Tibial artery (tissue), 4 donors: ENCODE data around the gene CTNNA3.

ENCODE experiments used
- DNase-seq, 2 donors: peaks; one replicate each; pipeline ENCODE4 v3.0.0-alpha.2; 2019
- H3K27ac ChIP-seq, 2 donors: fragments of 200-600 bp; sonication (generic) in 1 of 2; 1 replicate in 1 of 2; 2 replicates in 1 of 2; pipeline ENCODE4 v1.5.1; 2018 to 2019; ENCODE audit warnings: mild to moderate bottlenecking in 1 of 2
- H3K27me3 ChIP-seq, 2 donors: fragments of 200-600 bp; sonication (generic) in 1 of 2; one replicate each; pipeline versions ENCODE4 v1.5.1 to v1.6.0; 2016 to 2019
- H3K36me3 ChIP-seq, 3 donors: fragments of 200-600 bp; sonication (generic) in 2 of 3; one replicate each; pipeline ENCODE4 v1.5.1; 2016 to 2019; ENCODE audit warnings: mild to moderate bottlenecking in 2 of 3
- H3K4me1 ChIP-seq, 4 donors: fragments of 200-600 bp; sonication (generic) in 2 of 4; 1 replicate in 3 of 4; 2 replicates in 1 of 4; pipeline ENCODE4 v1.5.1; 2016 to 2019
- H3K4me3 ChIP-seq, 2 donors: fragments of 200-600 bp; sonication (generic) in 1 of 2; 1 replicate in 1 of 2; 2 replicates in 1 of 2; pipeline ENCODE4 v1.5.1; 2018 to 2019; ENCODE audit warnings: mild to moderate bottlenecking in 2 of 2
- H3K9me3 ChIP-seq, 3 donors: fragments of 200-600 bp; sonication (generic) in 1 of 3; one replicate each; pipeline ENCODE4 v1.5.1; 2016 to 2019
- intact Hi-C: fragments of 100-400 bp; cut with DNase I; formaldehyde crosslinking; loops from one replicate; pipeline ENCODE4 v1.15.0; 2023; ENCODE audit warnings: low total_unique reads
- TF ChIP-seq, protein P1 (sequence below), 2 experiments: fragments of 200-600 bp in 1 of 2; fragments of 450-650 bp in 1 of 2; IDR thresholded peaks; one replicate each; pipeline ENCODE4 v1.5.1; 2017 to 2019; ENCODE audit warnings: antibody characterized with exemption in 2 of 2, mild to moderate bottlenecking in 1 of 2, moderate library complexity in 1 of 2

CTNNA3 gene

DNA sequence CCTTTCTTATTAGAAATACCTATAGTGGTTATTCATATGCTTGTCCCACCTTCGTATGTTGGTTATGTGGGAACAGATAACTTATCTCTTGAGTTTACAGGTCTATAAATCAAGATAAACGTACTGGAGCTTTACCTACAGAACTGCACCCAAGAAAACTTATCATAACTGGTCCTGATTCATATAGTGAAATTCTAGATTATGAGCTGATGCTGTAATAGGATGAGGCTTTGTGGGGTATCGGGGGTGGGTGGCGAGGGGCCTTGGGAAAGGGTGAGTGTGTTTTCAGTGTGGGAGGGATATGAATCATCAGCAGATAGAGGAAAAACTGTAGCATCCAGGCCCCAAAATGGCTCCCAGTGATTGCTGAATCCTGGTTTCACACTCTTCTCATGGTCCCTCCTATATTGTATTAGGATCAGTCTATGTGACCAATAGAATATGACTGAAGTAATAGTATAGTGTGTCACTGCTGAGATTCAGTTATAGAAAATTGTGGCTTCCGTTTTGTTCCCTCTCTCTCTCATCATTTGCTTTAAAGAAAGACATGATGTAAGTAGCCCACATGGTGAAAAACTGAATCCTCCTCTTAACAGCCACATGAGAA lies 1476.9 kb downstream of the CTNNA3 start:
- Histone ChIP-seq H3K36me3 (no peaks in the 10 kb centered on the region), H3K27ac (no peak overlapping the region), H3K27me3 (no peaks in the 10 kb centered on the region), H3K9me3 (no peaks in the 10 kb centered on the region), H3K4me1 (no peaks in the 10 kb centered on the region), H3K4me3 (no peak overlapping the region)
- TF ChIP-seq, protein P1, sequence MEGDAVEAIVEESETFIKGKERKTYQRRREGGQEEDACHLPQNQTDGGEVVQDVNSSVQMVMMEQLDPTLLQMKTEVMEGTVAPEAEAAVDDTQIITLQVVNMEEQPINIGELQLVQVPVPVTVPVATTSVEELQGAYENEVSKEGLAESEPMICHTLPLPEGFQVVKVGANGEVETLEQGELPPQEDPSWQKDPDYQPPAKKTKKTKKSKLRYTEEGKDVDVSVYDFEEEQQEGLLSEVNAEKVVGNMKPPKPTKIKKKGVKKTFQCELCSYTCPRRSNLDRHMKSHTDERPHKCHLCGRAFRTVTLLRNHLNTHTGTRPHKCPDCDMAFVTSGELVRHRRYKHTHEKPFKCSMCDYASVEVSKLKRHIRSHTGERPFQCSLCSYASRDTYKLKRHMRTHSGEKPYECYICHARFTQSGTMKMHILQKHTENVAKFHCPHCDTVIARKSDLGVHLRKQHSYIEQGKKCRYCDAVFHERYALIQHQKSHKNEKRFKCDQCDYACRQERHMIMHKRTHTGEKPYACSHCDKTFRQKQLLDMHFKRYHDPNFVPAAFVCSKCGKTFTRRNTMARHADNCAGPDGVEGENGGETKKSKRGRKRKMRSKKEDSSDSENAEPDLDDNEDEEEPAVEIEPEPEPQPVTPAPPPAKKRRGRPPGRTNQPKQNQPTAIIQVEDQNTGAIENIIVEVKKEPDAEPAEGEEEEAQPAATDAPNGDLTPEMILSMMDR (IDR thresholded peaks at IDR 0.05) = no peak
- DNase-seq = no peak
- intact Hi-C loops = no loop called here

DNA sequence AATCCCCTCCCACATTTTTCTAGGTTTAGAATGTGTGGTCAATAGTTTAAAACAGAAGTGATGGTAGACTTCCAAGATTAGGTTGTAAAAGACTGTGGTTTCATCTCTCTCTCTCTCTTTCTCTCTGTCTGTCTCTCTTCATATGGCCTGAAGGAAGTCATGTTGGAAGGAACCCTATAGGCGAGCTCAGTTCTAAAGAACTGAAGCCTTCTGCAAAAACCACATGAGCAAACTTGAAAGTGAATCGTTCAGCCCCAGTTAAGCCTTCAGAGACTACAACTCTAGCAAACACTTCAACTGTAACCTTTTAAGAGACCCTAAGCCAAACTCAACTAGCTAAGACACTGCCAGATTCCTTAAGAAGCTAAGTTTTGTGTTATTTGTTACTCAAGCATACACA lies 1477.7 kb downstream of the CTNNA3 start:
- TF ChIP-seq, protein P1 (IDR thresholded peaks at IDR 0.05) = no peak
- H3K36me3 ChIP-seq = no peaks in the 10 kb centered on the region
- intact Hi-C loops = no loop called here
- no peaks in the 10 kb centered on the region for H3K27me3 ChIP-seq
- no peaks in the 10 kb centered on the region for H3K4me1 ChIP-seq
- H3K4me3 ChIP-seq = no peak overlapping the region
- H3K9me3 ChIP-seq = no peaks in the 10 kb centered on the region
- H3K27ac ChIP-seq = no peak overlapping the region
- DNase-seq = no peak

DNA sequence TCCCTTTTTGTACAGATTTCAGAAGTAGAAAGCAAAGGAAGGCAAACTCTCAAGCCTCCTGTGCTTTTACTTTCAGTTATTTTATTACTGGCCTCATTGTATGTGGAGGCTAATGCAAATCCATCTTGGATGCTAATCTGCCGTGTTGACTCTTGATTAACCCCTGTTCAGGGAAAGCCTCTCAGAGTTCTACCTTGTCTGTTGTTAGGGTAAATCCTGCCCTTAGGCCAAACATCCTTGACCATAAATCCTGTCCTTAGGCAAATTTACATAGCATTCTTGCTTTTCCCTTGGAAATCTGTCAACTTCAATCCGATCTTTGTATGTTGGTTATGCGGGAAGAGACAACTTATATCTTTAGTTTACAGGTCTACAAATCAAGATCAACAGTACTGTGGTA lies 1480.1 kb downstream of the CTNNA3 start:
- TF ChIP-seq, protein P1 (IDR thresholded peaks at IDR 0.05) = no peak

DNA sequence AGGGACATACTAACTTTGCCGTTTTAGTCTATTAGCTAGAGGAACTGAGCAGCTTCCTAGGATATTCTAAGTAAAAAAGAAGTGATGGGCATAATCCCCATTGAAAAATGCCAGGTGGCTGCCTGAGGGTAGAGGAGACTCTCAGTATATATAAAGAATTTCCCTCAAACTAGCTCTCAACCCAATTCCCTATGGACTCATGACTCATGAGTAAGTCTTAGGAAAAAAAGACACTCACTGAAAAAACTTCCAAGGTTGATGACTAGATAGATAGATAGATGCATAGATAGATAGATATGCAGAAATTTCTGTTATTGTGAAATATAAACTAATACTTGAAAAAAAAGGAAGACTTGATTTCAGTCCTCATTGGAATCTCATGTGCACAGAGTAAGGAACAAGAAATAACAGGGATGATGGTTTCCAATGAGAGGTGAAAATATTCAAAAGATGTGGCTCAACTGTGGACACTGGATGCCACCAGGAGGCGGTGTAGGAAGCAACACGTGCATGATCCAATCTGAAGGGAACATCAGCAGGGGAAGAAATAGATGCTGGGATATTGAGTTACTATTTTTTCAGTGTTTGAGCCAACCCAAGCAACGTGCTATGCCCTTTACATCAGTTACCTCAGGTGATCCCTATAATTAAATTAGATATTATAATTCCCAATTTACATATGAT lies 1481.1 kb downstream of the CTNNA3 start:
- no peak for DNase-seq
- Histone ChIP-seq H3K4me3 (no peak overlapping the region), H3K27me3 (no peaks in the 10 kb centered on the region), H3K4me1 (no peaks in the 10 kb centered on the region), H3K36me3 (no peaks in the 10 kb centered on the region), H3K9me3 (no peaks in the 10 kb centered on the region), H3K27ac (no peak overlapping the region)
- intact Hi-C loops = no loop called here
- TF ChIP-seq, protein P1 (IDR thresholded peaks at IDR 0.05) = no peak

More for the DNA sequence above, 1480.1 kb downstream of the CTNNA3 start:
- intact Hi-C loops = no loop called here
- Histone ChIP-seq H3K27ac (no peak overlapping the region), H3K4me1 (no peaks in the 10 kb centered on the region), H3K27me3 (no peaks in the 10 kb centered on the region), H3K4me3 (no peak overlapping the region), H3K36me3 (no peaks in the 10 kb centered on the region), H3K9me3 (no peaks in the 10 kb centered on the region)
- no peak for DNase-seq

DNA sequence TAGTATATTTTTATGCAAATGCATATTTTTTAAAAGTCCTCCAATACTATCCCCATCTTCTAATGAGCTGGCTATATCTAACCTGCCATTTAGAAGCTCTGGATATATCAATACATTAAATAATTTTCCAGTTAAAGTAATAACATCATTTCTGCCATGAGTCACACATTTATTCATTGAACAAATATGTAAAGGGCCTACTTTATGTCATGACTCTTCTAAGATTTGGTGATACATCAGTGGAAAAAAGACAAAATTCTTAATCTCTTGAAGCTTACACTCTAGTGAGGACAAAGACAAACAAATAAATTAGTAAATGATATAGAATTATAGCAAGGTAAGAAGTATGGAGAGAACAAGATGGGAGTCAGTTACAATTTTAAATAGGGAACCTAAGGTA lies 1487.0 kb downstream of the CTNNA3 start:
- intact Hi-C loops = no loop called here
- H3K9me3 ChIP-seq = no peaks in the 10 kb centered on the region
- TF ChIP-seq, protein P1 (IDR thresholded peaks at IDR 0.05) = no peak
- H3K4me1 ChIP-seq = no peaks in the 10 kb centered on the region
- no peak for DNase-seq
- no peak overlapping the region for H3K27ac ChIP-seq
- H3K4me3 ChIP-seq = no peak overlapping the region
- H3K27me3 ChIP-seq = no peaks in the 10 kb centered on the region
- no peaks in the 10 kb centered on the region for H3K36me3 ChIP-seq
